ENCODE results near the gene DCAF7. TPM values are rescaled to one million over a fixed set of nuclear protein-coding genes. Genes with fewer than 3 reads are reported as not detected.

DCAF7 gene
- total RNA-seq, 4 donors from 2014 or later, result 25.5 to 33.3 (median 28.2) TPM

DNA sequence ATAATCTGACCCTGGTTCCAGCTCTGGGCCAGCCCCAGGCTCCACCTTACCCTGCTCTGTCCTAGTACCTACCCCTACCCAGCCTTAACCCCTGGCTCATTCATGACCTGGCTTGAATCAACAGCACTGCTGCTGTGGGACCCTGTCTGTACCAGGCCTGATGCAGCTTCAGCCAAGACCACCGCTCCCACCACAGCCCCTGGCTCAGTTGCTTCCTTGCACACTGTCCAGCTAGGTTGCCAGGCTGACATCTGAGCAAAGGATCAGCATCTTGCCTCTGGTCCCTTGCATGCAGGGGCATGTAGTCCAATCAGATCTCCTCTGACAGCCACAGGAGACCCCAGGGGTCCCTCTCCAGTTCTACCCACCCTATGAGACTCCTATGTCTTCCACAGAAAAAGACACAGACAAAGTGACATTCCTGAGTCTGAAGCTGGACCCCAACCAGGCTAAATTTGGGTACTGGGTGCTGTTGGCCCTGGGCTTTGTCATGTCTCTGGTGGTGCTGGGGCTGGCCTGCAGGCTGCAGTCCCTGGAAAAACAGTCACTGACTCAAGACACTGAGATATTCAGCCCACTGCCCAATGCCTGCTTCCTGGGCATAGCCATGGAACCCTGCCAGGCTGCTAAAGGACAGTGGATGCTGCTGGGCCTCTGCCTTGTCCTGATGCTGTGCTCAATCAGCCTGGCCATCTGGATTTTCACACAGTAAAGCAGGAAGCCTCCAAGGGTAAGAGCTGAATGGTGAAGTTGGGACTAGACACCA is 31.0 kb upstream of the DCAF7 start:
- no peak for DNase-seq (ENCODE audit: low spot score in 2 of 2)
- TF ChIP-seq, protein P1, sequence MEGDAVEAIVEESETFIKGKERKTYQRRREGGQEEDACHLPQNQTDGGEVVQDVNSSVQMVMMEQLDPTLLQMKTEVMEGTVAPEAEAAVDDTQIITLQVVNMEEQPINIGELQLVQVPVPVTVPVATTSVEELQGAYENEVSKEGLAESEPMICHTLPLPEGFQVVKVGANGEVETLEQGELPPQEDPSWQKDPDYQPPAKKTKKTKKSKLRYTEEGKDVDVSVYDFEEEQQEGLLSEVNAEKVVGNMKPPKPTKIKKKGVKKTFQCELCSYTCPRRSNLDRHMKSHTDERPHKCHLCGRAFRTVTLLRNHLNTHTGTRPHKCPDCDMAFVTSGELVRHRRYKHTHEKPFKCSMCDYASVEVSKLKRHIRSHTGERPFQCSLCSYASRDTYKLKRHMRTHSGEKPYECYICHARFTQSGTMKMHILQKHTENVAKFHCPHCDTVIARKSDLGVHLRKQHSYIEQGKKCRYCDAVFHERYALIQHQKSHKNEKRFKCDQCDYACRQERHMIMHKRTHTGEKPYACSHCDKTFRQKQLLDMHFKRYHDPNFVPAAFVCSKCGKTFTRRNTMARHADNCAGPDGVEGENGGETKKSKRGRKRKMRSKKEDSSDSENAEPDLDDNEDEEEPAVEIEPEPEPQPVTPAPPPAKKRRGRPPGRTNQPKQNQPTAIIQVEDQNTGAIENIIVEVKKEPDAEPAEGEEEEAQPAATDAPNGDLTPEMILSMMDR (IDR thresholded peaks at IDR 0.05), result no peak
- TF ChIP-seq POLR2A (IDR thresholded peaks at IDR 0.05) (no peak), EP300 (IDR thresholded peaks at IDR 0.05) (no peak)
- H3K4me1 ChIP-seq, result peaks cover 0 to 8% (median 0%) of the 10 kb centered on the region in 4 donors

DNA sequence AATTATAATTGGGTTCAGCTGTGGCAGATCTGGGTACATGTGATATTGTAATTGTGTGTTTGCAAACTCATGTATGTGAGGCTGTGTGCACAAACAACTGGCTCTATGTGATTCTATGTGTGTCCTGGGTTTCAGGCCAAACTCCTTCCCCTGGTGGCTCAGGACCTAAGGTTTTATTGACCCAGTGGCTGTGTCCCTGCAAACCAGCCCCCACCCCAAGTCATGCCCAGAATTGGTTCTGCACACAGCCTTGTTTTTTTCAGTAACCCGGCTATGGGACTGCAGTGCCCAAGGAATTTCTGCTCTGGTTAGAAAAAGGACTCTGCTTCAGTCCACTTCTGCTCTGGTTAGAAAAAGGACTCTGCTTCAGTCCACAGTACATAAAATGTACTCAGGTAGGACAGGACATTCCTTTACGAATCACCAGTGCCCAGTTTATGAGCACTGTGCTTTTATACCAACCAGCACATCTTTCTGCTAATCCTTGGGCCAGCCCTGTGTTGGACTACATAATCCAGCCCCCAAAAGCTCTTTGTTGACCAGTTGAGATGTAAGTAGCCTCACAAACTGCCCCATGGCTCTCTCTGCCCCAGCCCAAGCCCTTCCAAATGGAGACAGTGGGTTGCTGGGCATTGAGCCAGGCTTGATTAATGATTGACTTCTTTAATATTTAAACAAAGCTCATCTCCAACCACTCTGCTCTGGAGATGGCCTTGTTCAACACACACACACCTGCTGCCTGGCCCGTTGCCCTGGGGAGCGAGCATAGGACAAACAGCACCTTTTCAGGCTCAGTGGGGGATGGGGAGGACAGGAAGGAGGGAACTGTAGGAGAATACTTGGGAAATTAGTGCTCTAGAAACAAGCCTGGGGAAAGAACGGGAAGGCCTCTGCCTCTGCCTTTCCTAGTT is 30.1 kb upstream of the DCAF7 start:
- peak overlapping the region in 1 of 4 donors; percentile 12 for H3K27ac ChIP-seq
- WGBS, 2 donors, result 58 to 59% methylated on average over 5 of the region's 5 CpGs
- peaks cover 0 to 23% of the 10 kb centered on the region in 2 donors for H3K27me3 ChIP-seq
- peaks cover 0 to 6% (median 0%) of the 10 kb centered on the region in 4 donors for H3K9me3 ChIP-seq
- no peak overlapping the region for H3K4me3 ChIP-seq
- no peaks in the 10 kb centered on the region for H3K36me3 ChIP-seq
- TF ChIP-seq POLR2A (IDR thresholded peaks at IDR 0.05) (no peak), EP300 (IDR thresholded peaks at IDR 0.05) (no peak)
- TF ChIP-seq, protein P1 (IDR thresholded peaks at IDR 0.05), result no peak
- DNase-seq (ENCODE audit: low spot score in 2 of 2), result no peak
- peaks cover 0 to 8% (median 0%) of the 10 kb centered on the region in 4 donors for H3K4me1 ChIP-seq

More for the DNA sequence above, 31.0 kb upstream of the DCAF7 start:
- Histone ChIP-seq H3K27me3 (peaks cover 0 to 16% of the 10 kb centered on the region in 2 donors), H3K9me3 (peaks cover 0 to 6% (median 0%) of the 10 kb centered on the region in 4 donors), H3K36me3 (no peaks in the 10 kb centered on the region), H3K27ac (no peak overlapping the region), H3K4me3 (no peak overlapping the region)
- WGBS, 2 donors, result 83 to 85% methylated on average over 1 of the region's 1 CpG

- no peak for TF ChIP-seq POLR2A (IDR thresholded peaks at IDR 0.05)
- H3K27me3 ChIP-seq, result peaks cover 0 to 32% of the 10 kb centered on the region in 2 donors
- H3K9me3 ChIP-seq, result peaks cover 0 to 6% (median 0%) of the 10 kb centered on the region in 4 donors
- WGBS, 2 donors, result 8 to 14% methylated on average over 14 to 30 of the region's 38 CpGs
- H3K36me3 ChIP-seq, result no peaks in the 10 kb centered on the region
- no peak for DNase-seq (ENCODE audit: low spot score in 2 of 2)
- H3K4me1 ChIP-seq, result peaks cover 0 to 8% (median 0%) of the 10 kb centered on the region in 4 donors
- peak within 1 kb of the TSS in 1 of 4 donors; percentile 22 for H3K4me3 ChIP-seq
- no peak within 1 kb of the TSS for H3K27ac ChIP-seq
These were observed 26.9 kb upstream of the DCAF7 start, which contains the start of gene KCNH6 for GRCh38 chr17:63523253-63523855. Gene KCNH6 (plus strand): TSS chr17:63523358. CDS start chr17:63523414, 56 bp downstream.

DNA sequence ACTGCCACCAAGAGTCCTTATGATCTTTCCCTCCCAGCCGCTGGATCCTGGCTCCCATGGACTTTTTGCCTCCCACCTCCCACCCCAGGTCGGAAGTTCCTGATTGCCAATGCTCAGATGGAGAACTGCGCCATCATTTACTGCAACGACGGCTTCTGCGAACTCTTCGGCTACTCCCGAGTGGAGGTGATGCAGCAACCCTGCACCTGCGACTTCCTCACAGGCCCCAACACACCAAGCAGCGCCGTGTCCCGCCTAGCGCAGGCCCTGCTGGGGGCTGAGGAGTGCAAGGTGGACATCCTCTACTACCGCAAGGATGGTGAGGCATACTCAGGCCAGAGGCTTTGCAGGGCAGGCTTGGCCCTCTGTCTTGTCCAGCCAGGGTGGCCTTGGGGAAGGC is 26.2 kb upstream of the DCAF7 start:
- Histone ChIP-seq H3K4me1 (peaks cover 0 to 8% (median 0%) of the 10 kb centered on the region in 4 donors), H3K36me3 (no peaks in the 10 kb centered on the region), H3K27ac (no peak overlapping the region), H3K27me3 (peaks cover 0 to 32% of the 10 kb centered on the region in 2 donors), H3K9me3 (peaks cover 0 to 6% (median 0%) of the 10 kb centered on the region in 4 donors), H3K4me3 (no peak overlapping the region)
- TF ChIP-seq, protein P1 (IDR thresholded peaks at IDR 0.05), result no peak
- TF ChIP-seq EP300 (IDR thresholded peaks at IDR 0.05) (no peak), POLR2A (IDR thresholded peaks at IDR 0.05) (no peak)
- WGBS, 2 donors, result 90% methylated on average over 13 to 14 of the region's 14 CpGs
- no peak for DNase-seq (ENCODE audit: low spot score in 2 of 2)
